IMR-90 (cell line): ENCODE results near the gene TEX52. TPM values are rescaled to one million over a fixed set of nuclear protein-coding genes. Genes with fewer than 3 reads are reported as not detected.

Source experiments
- ATAC-seq: fragments of 200-7000 bp; cut with Tn5 transposase; 2 replicates; pipeline ENCODE4 v1.9.1; 2020; ENCODE audit warnings: low read depth, mild to moderate bottlenecking, moderate library complexity
- BruUV-seq: library from RNA; stranded (reverse); fragments of 400-500 nt; replicated peaks from 2 replicates; lab custom pipeline; 2021; lab: Mats Ljungman, UMichigan
- CTCF ChIA-PET: fragments of 300-600 bp; formaldehyde crosslinking; extraction: SDS; loops from one replicate; lab custom pipeline; 2021; ENCODE audit warnings: antibody characterized with exemption; lab: Yijun Ruan, JAX
- POLR2A ChIA-PET: fragments of 300-600 bp; sonication (Branson Sonifier 250); formaldehyde crosslinking; loops from one replicate; lab custom pipeline; 2022; ENCODE audit warnings: antibody characterized with exemption; ENCODE audit not compliant: unreplicated experiment; lab: Charles Lee
- DNase-seq: peaks from one replicate; pipeline ENCODE4 v3.0.0; 2013
- H2AFZ ChIP-seq: replicated peaks from 2 replicates; pipeline ENCODE3; 2013; ENCODE audit warnings: low read length, mild to moderate bottlenecking; ENCODE audit not compliant: poor library complexity
- H2AK5ac ChIP-seq: 2 replicates; pipeline ENCODE4 v1.6.1; 2013; ENCODE audit warnings: low read depth, low read length, inconsistent platforms
- H2AK9ac ChIP-seq: replicated peaks from 2 replicates; pipeline ENCODE3; 2013; ENCODE audit warnings: mild to moderate bottlenecking, low read depth, low read length, moderate library complexity; ENCODE audit not compliant: poor library complexity
- H2BK120ac ChIP-seq: 2 replicates; pipeline ENCODE4 v1.6.1; 2013; ENCODE audit warnings: low read depth, low read length, inconsistent platforms
- H2BK15ac ChIP-seq: 3 replicates; pipeline ENCODE4 v1.6.1; 2013; ENCODE audit warnings: low read depth, low read length, inconsistent platforms
- H2BK20ac ChIP-seq: 2 replicates; pipeline ENCODE4 v1.6.1; 2013; ENCODE audit warnings: low read depth, mild to moderate bottlenecking, inconsistent platforms, low read length, moderate library complexity
- H2BK5ac ChIP-seq: 2 replicates; pipeline ENCODE4 v1.6.1; 2013; ENCODE audit warnings: mild to moderate bottlenecking, low read depth, low read length, inconsistent platforms; ENCODE audit not compliant: poor library complexity, severe bottlenecking
- H3K14ac ChIP-seq: replicated peaks from 2 replicates; pipeline ENCODE4 v1.6.1; 2013; ENCODE audit warnings: low read depth, low read length, inconsistent platforms
- H3K18ac ChIP-seq: 2 replicates; pipeline ENCODE4 v1.6.1; 2013; ENCODE audit warnings: low read depth, low read length, control low read depth
- H3K23ac ChIP-seq: 2 replicates; pipeline ENCODE4 v1.6.1; 2013; ENCODE audit warnings: low read depth, low read length, inconsistent platforms
- H3K27ac ChIP-seq: 2 replicates; pipeline ENCODE4 v1.5.1; 2013; ENCODE audit warnings: mild to moderate bottlenecking, control low read depth, low read length; ENCODE audit not compliant: insufficient read depth
- H3K27me3 ChIP-seq: 2 replicates; pipeline ENCODE4 v1.6.1; 2013; ENCODE audit warnings: low read length; ENCODE audit not compliant: control insufficient read depth, insufficient read depth
- H3K36me3 ChIP-seq: 2 replicates; pipeline ENCODE4 v1.6.1; 2013; ENCODE audit warnings: low read length, mixed read lengths; ENCODE audit not compliant: control insufficient read depth, insufficient read depth
- H3K4ac ChIP-seq: 2 replicates; pipeline ENCODE4 v1.6.1; 2013; ENCODE audit warnings: low read depth, low read length, inconsistent platforms
- H3K4me1 ChIP-seq: 2 replicates; pipeline ENCODE4 v1.6.1; 2013; ENCODE audit warnings: low read length, mixed read lengths; ENCODE audit not compliant: control insufficient read depth, insufficient read depth
- H3K4me2 ChIP-seq: 2 replicates; pipeline ENCODE4 v1.6.1; 2013; ENCODE audit warnings: low read depth, mild to moderate bottlenecking, control low read depth, low read length, moderate library complexity
- H3K4me3 ChIP-seq: 2 replicates; pipeline ENCODE4 v1.5.1; 2013; ENCODE audit warnings: low read depth, mild to moderate bottlenecking, control low read depth, low read length, moderate library complexity; ENCODE audit not compliant: insufficient read depth
- H3K56ac ChIP-seq: 2 replicates; pipeline ENCODE4 v1.6.1; 2013; ENCODE audit warnings: low read length, inconsistent platforms; ENCODE audit not compliant: insufficient read depth; ENCODE audit errors: extremely low read depth
- H3K79me1 ChIP-seq, 2 experiments: 2 replicates each; pipeline ENCODE4 v1.6.1; 2013; ENCODE audit warnings: low read length in 2 of 2, inconsistent platforms in 1 of 2, low read depth in 1 of 2
- H3K9ac ChIP-seq: 2 replicates; pipeline ENCODE4 v1.6.1; 2013; ENCODE audit warnings: low read depth, low read length, control low read depth
- H3K9me1 ChIP-seq: 2 replicates; pipeline ENCODE4 v1.6.1; 2013; ENCODE audit warnings: low read length, inconsistent platforms; ENCODE audit not compliant: insufficient read depth
- H3K9me3 ChIP-seq: 2 replicates; pipeline ENCODE4 v1.6.1; 2013; ENCODE audit warnings: low read length; ENCODE audit not compliant: control insufficient read depth, insufficient read depth
- H4K20me1 ChIP-seq: 2 replicates; pipeline ENCODE4 v1.6.1; 2013; ENCODE audit warnings: low read length, inconsistent platforms; ENCODE audit not compliant: insufficient read depth
- H4K5ac ChIP-seq: 2 replicates; pipeline ENCODE4 v1.6.1; 2013; ENCODE audit warnings: mild to moderate bottlenecking, low read depth, low read length, control low read depth
- H4K8ac ChIP-seq, 2 experiments: 2 replicates each; pipeline ENCODE4 v1.6.1; 2013; ENCODE audit warnings: low read depth in 2 of 2, low read length in 2 of 2, control low read depth in 1 of 2, inconsistent platforms in 1 of 2
- H4K91ac ChIP-seq: 2 replicates; pipeline ENCODE4 v1.6.1; 2013; ENCODE audit warnings: low read depth, low read length, inconsistent platforms; ENCODE audit not compliant: insufficient read depth
- BHLHE40 ChIP-seq: fragments of 150-350 bp; IDR thresholded peaks from 2 replicates; pipeline ENCODE4 v1.6.1; 2016; ENCODE audit warnings: mild to moderate bottlenecking, low read depth, low read length
- CEBPB ChIP-seq: IDR thresholded peaks from 2 replicates; pipeline ENCODE4 v1.6.1; 2012; ENCODE audit warnings: low read depth, low read length, improper control_type of control experiment
- CHD1 ChIP-seq: IDR thresholded peaks from 2 replicates; pipeline ENCODE4 v1.6.1; 2012; ENCODE audit warnings: low read depth, low read length, improper control_type of control experiment
- FOS ChIP-seq: fragments of 150-350 bp; IDR thresholded peaks from 2 replicates; pipeline ENCODE4 v1.6.1; 2016; ENCODE audit warnings: low read depth, low read length
- MAFK ChIP-seq: IDR thresholded peaks from 2 replicates; pipeline ENCODE4 v1.6.1; 2012; ENCODE audit warnings: low read depth, low read length, improper control_type of control experiment
- MAZ ChIP-seq: IDR thresholded peaks from 2 replicates; pipeline ENCODE4 v1.6.1; 2012; ENCODE audit warnings: low read depth, mild to moderate bottlenecking, low read length, improper control_type of control experiment, moderate library complexity, borderline replicate concordance
- MXI1 ChIP-seq: IDR thresholded peaks from 2 replicates; pipeline ENCODE4 v1.6.1; 2012; ENCODE audit warnings: low read depth, mild to moderate bottlenecking, low read length, moderate library complexity, borderline replicate concordance
- NFE2L2 ChIP-seq: fragments of 150-350 bp; IDR thresholded peaks from 2 replicates; pipeline ENCODE4 v1.6.1; 2016; ENCODE audit warnings: low read depth, mild to moderate bottlenecking, low read length
- POLR2A ChIP-seq: IDR thresholded peaks from 2 replicates; pipeline ENCODE4 v1.6.1; 2012; ENCODE audit warnings: mild to moderate bottlenecking, low read depth, low read length
- RAD21 ChIP-seq: IDR thresholded peaks from 2 replicates; pipeline ENCODE4 v1.6.1; 2012; ENCODE audit warnings: low read length, improper control_type of control experiment
- RCOR1 ChIP-seq: IDR thresholded peaks from 2 replicates; pipeline ENCODE4 v1.6.1; 2012; ENCODE audit warnings: mild to moderate bottlenecking, low read length, improper control_type of control experiment; ENCODE audit not compliant: insufficient replicate concordance
- RFX5 ChIP-seq: IDR thresholded peaks from 2 replicates; pipeline ENCODE4 v1.8.0; 2012; ENCODE audit warnings: low read depth, mild to moderate bottlenecking, low read length, moderate library complexity
- SMC3 ChIP-seq: fragments of 150-350 bp; IDR thresholded peaks from 2 replicates; pipeline ENCODE4 v1.6.1; 2016; ENCODE audit warnings: low read depth, mild to moderate bottlenecking, antibody characterized with exemption, low read length, moderate library complexity
- WGBS, 2 experiments: methylation state at CpG; one replicate each; pipeline versions ENCODE4 v1.1.5 to v1.1.7; 2013; ENCODE audit warnings: missing lambda C conversion rate in 2 of 2; ENCODE audit not compliant: insufficient read length in 1 of 2; ENCODE audit errors: extremely low coverage in 2 of 2; 5-methylcytosine and 5-hydroxymethylcytosine counted together
- dilution Hi-C: fragments of 300-500 bp; cut with HindIII; formaldehyde crosslinking; loops from one replicate; pipeline ENCODE4 v1.14.3; 2018; ENCODE audit warnings: low sequenced_read_pairs; ENCODE audit not compliant: unreplicated experiment
- in situ Hi-C: fragments of 300-500 bp; cut with MboI; formaldehyde crosslinking; loops from 3 replicates; pipeline ENCODE4 v1.14.3; 2019; ENCODE audit warnings: low sequenced_read_pairs, inconsistent platforms, mixed read lengths
- intact Hi-C: fragments of 100-400 bp; cut with micrococcal nuclease; formaldehyde crosslinking; loops from 2 replicates; pipeline ENCODE4 v1.10.0; 2022
- polyA plus RNA-seq, 3 experiments: library from polyadenylated mRNA; depleted of rRNA; stranded (reverse); fragments of >200 nt; gene quantifications; 2 replicates each; pipeline ENCODE4 v1.2.3, GENCODE V29; 2012; ENCODE audit warnings: low replicate concordance in 1 of 3
- total RNA-seq: library from RNA; depleted of rRNA; stranded (reverse); fragments of >200 nt; gene quantifications from 2 replicates; pipeline ENCODE4 v1.2.3, GENCODE V29; 2012
- TF ChIP-seq, protein P1 (sequence below): fragments of 150-350 bp; IDR thresholded peaks from 2 replicates; pipeline ENCODE4 v1.6.1; 2017; ENCODE audit warnings: mild to moderate bottlenecking, antibody characterized with exemption, low read length, low read depth
- TF ChIP-seq, protein P2 (sequence below): conservative IDR thresholded peaks from 2 replicates; pipeline ENCODE4 v1.5.1; 2012; ENCODE audit warnings: mild to moderate bottlenecking, low read depth, low read length, improper control_type of control experiment
- TF ChIP-seq, protein P3 (sequence below): fragments of 150-350 bp; IDR thresholded peaks from 2 replicates; pipeline ENCODE4 v1.6.1; 2016; ENCODE audit warnings: low read depth, mild to moderate bottlenecking, low read length, moderate library complexity, borderline replicate concordance

Gene TEX52
- total and polyA plus RNA-seq, 2 of the 4 experiments (the other 2 are of a cell fraction) = not detected

DNA sequence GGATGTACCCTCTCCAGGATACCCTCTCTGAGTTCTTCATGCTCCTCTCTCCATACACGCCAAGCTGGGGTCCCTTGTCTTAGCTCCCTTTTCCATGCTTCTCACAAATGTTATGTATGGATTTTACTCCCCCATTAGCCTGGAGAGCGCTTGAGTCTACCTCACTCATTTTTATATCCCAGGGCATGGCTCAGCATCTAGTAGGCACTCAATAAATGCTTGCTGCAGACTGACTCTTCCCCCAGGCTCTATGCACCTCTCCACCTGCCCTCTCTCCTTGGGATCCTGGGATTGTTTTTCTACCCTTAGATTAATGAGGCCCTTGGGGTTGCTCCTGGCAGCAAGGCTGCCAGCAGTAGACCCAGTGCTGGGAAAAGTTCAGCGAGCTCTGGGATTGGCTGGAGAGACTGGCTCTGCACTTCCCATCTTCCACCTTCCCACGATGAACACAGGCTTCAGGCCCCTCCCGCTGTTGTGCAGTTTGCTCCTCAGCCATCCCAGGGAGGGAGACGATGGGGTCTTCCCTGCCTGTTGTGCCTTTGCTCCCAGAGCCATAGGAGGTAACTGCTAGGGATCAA lies 24.2 kb downstream of the TEX52 start:
- H3K4me3 ChIP-seq = no peak overlapping the region
- H3K18ac ChIP-seq = no peak overlapping the region
- no peak overlapping the region for H4K5ac ChIP-seq
- H2BK120ac ChIP-seq = no peak overlapping the region
- H3K4me1 ChIP-seq = peaks cover 7% of the 10 kb centered on the region
- no TSS peak for BruUV-seq
- H3K9ac ChIP-seq = no peak overlapping the region
- no peaks in the 10 kb centered on the region for H3K9me3 ChIP-seq
- no peaks in the 10 kb centered on the region for H3K79me1 ChIP-seq
- H2AK5ac ChIP-seq = no peak overlapping the region
- H3K23ac ChIP-seq = no peak overlapping the region
- H3K27ac ChIP-seq = no peak overlapping the region
- in situ Hi-C loops (no loop called here), intact Hi-C loops (no loop called here), dilution Hi-C loops (no loop called here)
- ATAC-seq (no peak), DNase-seq (no peak)
- ChIA-PET CTCF (no interaction called here), POLR2A (no interaction called here)
- H3K4ac ChIP-seq = no peak overlapping the region
- TF ChIP-seq CHD1 (no peak), POLR2A (no peak), CEBPB (no peak), MXI1 (no peak), SMC3 (no peak), RAD21 (no peak), MAZ (no peak), NFE2L2 (no peak), MAFK (no peak), RCOR1 (no peak), FOS (no peak), RFX5 (no peak), BHLHE40 (no peak)
- TF ChIP-seq, protein P1, sequence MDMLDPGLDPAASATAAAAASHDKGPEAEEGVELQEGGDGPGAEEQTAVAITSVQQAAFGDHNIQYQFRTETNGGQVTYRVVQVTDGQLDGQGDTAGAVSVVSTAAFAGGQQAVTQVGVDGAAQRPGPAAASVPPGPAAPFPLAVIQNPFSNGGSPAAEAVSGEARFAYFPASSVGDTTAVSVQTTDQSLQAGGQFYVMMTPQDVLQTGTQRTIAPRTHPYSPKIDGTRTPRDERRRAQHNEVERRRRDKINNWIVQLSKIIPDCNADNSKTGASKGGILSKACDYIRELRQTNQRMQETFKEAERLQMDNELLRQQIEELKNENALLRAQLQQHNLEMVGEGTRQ = no peak
- TF ChIP-seq, protein P2, sequence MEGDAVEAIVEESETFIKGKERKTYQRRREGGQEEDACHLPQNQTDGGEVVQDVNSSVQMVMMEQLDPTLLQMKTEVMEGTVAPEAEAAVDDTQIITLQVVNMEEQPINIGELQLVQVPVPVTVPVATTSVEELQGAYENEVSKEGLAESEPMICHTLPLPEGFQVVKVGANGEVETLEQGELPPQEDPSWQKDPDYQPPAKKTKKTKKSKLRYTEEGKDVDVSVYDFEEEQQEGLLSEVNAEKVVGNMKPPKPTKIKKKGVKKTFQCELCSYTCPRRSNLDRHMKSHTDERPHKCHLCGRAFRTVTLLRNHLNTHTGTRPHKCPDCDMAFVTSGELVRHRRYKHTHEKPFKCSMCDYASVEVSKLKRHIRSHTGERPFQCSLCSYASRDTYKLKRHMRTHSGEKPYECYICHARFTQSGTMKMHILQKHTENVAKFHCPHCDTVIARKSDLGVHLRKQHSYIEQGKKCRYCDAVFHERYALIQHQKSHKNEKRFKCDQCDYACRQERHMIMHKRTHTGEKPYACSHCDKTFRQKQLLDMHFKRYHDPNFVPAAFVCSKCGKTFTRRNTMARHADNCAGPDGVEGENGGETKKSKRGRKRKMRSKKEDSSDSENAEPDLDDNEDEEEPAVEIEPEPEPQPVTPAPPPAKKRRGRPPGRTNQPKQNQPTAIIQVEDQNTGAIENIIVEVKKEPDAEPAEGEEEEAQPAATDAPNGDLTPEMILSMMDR = no peak
- TF ChIP-seq, protein P3, sequence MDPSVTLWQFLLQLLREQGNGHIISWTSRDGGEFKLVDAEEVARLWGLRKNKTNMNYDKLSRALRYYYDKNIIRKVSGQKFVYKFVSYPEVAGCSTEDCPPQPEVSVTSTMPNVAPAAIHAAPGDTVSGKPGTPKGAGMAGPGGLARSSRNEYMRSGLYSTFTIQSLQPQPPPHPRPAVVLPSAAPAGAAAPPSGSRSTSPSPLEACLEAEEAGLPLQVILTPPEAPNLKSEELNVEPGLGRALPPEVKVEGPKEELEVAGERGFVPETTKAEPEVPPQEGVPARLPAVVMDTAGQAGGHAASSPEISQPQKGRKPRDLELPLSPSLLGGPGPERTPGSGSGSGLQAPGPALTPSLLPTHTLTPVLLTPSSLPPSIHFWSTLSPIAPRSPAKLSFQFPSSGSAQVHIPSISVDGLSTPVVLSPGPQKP = no peak
- 0 out of 2 replicates have a peak, but pooled peaks cover 2% of the 10 kb centered on the region for H3K9me1 ChIP-seq
- H3K36me3 ChIP-seq = peaks cover 9% of the 10 kb centered on the region
- no peak overlapping the region for H4K8ac ChIP-seq
- H2AK9ac ChIP-seq = no peak overlapping the region
- H4K20me1 ChIP-seq = no peaks in the 10 kb centered on the region
- no peak overlapping the region for H2BK20ac ChIP-seq
- no peak overlapping the region for H2BK15ac ChIP-seq
- H3K56ac ChIP-seq = no peak overlapping the region
- H3K14ac ChIP-seq = no peak overlapping the region
- no peak overlapping the region for H2BK5ac ChIP-seq
- no peak overlapping the region for H3K4me2 ChIP-seq
- H3K27me3 ChIP-seq = no peaks in the 10 kb centered on the region
- H2AFZ ChIP-seq = no peak overlapping the region
- H4K91ac ChIP-seq = no peak overlapping the region
- WGBS, 2 experiments = 70% methylated on average over 2 of the region's 6 CpGs; no CpG with 5 or more reads in 1 of the 2 experiments
